Fibroblast of the conjunctiva (primary cell): Measurements from ENCODE around the gene ANKRD65.
"Not testable (repeated sequence)": the region's sequence is repeated elsewhere in the genome, so short reads cannot be mapped to it uniquely, and the experiment has no call there.

Experiments used
- DNase-seq: peaks from one replicate; pipeline ENCODE4 v3.0.0-alpha.2; 2010; ENCODE audit warnings: low read depth

The ANKRD65 gene

DNA sequence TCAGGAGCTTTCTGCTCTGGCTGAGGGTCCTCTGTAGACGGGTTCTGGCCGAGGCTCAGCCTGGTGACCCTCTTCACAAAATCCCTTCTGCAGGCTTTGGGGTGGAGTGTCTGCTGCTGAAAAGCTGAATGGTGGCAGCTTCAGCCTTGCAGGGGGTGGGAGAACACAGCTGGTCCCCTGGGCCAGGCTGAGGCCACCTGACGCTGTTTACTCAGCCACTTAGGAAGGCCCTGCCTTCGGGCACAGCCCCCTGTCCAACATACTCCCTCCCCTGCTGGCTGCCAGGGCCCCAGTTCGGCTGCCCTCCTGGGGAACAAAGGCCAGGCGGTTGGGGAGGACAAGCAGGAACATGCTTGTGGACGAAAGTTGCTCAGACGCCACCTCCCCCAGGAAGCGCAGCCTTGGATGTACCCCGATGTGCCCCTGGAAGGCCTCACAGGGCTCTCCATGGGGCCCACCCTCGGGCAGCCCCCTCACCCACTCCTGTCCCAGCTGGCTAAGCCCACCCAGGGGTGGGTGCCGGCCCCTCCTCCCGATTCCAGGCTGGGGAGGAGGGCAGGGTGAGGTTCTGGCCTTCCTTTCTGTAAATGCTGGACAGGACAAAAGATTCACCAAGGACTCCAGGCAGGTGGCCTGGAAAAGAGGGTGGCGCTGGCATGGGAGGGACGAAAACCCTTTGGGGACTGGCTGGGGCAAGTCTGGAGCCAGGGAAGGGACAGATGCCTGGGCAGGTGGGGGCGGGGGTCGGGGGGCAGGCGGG lies at the start of gene ANKRD65:
Gene ANKRD65, minus strand, starts transcription at position 130 of the 760 bp plus-strand sequence. CDS start 271 bp downstream, outside the sequence.
- DNase-seq: no peak

- DNase-seq: not testable (repeated sequence)
Measured at GRCh38 chr1:1468196-1468985, 47.3 kb upstream of the ANKRD65 start.

DNA sequence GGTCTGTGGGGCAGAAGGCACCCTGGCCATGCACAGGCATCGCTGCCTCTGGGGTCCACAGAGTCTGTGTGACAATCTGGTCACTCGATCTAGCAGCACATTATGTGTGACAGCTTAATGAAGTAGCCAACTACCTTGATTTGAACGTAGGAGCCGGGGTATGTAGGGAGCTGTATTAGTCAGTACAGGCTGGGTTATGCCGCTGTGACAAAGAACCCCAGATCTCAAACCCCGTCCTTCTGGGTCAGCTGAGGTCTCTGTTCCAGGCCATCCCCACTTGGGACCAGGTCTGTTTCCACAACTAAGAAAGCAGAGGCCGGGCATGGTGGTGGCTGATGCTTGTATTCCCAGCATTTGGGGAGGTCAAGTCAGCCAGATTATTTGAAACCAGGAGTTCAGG lies 42.2 kb upstream of the ANKRD65 start:
- DNase-seq: no peak

GRCh38 chr1:1462318-1462966 lies 41.4 kb upstream of the ANKRD65 start:
- no peak for DNase-seq

DNA sequence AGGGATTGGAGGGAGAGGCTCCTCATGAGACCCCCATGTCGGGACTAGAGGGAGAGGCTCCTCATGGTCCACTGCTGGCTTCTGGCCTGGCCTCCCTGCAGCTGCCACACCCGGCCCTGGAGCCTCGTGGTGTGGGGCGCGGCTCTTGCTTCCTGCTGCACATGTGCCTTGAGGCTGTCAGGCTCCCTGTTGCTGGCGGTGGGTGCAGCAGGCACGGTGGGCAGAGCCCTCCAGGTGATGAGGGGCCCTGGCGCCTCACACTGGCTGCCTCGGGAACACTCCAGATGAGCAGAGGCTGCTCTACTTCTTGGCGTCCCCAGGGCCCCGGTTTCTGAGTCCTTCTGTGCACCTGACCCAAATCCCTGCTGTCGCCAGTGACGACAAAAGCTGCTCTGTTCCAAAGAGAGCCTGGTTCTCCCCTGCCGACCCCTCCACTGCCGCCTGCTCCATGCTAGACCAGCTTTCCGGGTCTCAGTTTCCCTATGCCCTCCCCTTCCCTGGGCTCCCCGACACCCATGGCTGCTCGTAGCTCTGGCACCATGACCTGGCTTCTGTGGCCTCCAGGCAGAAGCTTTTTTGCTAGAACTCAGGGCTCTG lies 40.7 kb upstream of the ANKRD65 start:
- no peak for DNase-seq

DNA sequence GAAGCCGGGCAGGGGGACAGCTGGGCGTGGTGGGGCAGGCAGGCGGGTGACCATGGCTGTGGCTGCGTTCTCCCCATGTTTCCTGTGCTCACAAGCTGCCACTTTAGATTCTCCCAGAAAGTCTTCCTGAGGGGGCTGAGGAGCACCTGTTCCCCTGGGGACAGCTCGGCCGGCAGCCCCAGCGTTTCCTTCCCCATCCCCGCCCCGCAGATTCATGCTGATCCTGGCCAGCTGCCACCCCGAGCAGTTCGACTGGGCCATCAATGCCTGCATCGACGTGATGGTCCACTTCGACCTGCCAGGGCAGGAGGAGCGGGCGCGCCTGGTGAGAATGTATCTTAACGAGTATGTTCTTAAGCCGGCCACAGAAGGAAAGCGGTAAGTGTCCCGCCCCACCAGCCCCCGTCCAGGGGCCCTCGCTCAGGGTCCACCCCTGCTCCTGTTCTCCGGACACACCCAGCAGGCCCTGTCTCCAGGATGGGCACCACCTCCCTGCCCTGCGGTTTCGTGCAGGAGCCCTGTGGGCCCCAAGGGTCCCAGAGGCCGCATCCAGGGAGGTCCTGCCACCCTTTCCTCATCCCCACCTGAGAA lies 39.6 kb upstream of the ANKRD65 start:
- DNase-seq: no peak

GRCh38 chr1:1459711-1460110 lies 38.6 kb upstream of the ANKRD65 start:
- not testable (repeated sequence) for DNase-seq

DNA sequence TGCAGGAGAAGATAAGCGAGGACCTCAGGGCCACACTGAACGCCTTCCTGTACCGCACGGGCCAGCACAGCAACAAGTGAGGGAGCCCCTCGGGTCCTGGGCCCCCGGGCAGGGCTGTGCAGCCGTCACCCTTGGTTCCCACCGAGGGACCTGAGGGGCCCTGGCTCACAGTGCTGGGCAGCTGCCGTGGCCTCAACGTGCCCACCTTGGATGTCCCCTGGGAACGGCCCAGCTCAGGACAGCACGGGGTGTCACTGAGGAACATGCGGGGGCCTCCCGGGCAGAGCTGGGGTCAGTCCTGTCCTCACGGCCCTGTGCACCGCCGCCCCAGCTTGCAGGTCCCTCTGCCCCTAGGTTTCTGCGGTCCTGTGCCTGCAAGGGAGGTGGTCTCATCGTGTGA lies 38.1 kb upstream of the ANKRD65 start:
- DNase-seq: not testable (repeated sequence)

- DNase-seq: not testable (repeated sequence)
Measured at GRCh38 chr1:1456683-1457255, 35.7 kb upstream of the ANKRD65 start.

DNA sequence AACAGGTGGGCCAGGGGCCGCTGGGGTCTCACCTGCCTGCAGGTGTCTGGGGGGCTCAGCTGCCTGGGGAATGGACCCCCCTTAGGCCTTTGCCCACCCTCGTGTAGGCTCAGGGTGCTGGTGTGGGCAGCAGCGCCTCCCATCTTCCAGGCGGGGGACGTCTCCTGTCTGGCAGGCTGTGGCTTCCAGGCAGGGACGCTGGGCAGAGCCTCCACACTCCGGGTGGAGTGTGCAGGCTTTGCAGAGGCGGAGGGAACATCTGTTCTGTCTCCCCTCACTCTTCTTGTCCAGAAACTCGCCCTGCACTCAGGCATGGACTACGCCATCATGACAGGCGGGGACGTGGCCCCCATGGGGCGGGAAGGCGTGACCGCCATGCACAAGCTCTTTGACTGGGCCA lies 34.9 kb upstream of the ANKRD65 start:
- not testable (repeated sequence) for DNase-seq

GRCh38 chr1:1455366-1455884 lies 34.3 kb upstream of the ANKRD65 start:
- no peak for DNase-seq

DNA sequence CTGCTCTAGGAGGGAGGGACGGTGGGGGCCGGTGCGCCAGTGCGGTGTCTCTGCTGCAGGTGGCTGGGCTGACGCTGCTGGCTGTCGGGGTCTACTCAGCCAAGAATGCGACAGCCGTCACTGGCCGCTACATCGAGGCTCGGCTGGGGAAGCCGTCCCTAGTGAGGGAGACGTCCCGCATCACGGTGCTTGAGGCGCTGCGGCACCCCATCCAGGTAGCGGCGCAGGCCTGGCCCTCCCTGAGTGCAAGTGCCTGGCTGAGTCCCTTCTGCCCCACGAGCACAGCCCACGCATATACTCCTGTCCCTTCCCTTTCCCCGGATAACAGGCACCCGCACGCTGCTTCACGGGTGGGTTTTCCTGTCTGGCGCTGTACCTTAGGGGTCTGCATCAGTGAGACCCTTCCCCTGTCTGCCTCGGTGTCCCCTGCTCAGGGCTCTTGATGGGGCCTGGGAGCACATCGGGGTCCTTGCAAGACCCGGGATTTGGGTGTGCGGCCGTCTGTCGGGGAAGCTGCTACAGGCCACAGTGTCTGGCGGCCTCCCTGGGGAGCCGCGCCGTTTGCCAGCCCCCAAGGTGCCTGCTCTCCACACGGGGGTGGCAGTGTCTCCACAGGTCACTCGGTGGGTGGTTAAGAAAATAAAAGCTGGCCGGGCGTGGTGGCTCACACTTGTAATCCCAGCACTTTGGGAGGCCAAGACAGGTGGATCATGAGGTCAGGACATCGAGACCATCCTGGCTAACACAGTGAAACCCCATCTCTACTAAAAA lies 33.4 kb upstream of the ANKRD65 start:
- DNase-seq: not testable (repeated sequence)

- no peak for DNase-seq
Measured at GRCh38 chr1:1452882-1453281, 31.8 kb upstream of the ANKRD65 start.

DNA sequence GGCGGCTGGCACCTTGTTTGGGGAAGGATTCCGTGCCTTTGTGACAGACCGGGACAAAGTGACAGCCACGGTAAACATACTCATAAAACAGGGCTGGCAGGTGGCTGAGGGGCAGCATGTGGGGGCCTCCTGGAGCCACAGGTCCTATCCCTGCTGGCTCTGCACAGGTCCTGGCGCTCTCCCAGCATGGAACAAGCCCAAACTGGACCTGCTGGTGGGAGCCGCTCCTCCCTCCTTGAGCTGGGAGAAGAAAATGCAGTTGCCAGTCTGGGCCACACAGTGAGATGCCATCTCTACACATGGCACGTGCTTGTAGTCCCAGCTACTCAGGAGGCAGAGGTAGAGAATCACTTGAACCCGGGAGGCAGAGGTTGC lies 31.3 kb upstream of the ANKRD65 start:
- not testable (repeated sequence) for DNase-seq

GRCh38 chr1:1451696-1452364 lies 30.8 kb upstream of the ANKRD65 start:
- no peak for DNase-seq

- not testable (repeated sequence) for DNase-seq
Measured at GRCh38 chr1:1450616-1451015, 29.5 kb upstream of the ANKRD65 start.

DNA sequence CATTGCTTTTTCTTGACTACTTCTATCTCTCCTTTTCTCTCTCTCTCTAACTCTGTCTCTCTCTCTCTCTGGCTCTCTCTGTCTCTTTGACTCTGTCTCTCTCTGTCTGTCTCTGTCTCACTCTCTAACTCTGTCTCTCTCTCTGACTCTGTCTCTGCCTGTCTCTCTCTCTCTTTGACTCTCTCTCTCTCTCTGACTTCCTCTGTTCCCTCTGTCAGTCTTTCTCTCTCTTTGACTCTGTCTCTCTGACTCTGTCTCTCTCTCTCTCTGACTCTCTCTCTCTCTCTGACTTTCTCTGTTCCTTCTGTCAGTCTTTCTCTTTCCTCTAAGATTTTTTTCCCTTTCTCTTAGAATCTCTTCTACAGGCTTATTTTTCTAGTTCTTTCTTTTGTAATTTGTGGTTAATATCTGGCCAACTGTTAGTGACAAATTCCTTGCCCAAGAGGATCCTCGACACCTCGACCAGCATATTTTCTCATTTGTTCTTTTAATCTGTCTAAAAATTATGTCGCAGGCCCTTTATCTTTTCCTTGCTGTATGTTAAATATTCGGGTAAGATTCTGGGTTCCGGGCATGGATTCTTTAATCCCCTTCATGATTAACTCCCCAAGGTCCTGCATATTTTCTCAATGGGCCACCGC lies 28.1 kb upstream of the ANKRD65 start, which contains the start of gene ATAD3C:
Gene ATAD3C, plus strand, starts transcription at position 591 of the 641 bp plus-strand sequence. CDS start 995 bp downstream, outside the sequence.
- DNase-seq: no peak

- DNase-seq: not testable (repeated sequence)
Measured at GRCh38 chr1:1446631-1447030, 25.6 kb upstream of the ANKRD65 start.

DNA sequence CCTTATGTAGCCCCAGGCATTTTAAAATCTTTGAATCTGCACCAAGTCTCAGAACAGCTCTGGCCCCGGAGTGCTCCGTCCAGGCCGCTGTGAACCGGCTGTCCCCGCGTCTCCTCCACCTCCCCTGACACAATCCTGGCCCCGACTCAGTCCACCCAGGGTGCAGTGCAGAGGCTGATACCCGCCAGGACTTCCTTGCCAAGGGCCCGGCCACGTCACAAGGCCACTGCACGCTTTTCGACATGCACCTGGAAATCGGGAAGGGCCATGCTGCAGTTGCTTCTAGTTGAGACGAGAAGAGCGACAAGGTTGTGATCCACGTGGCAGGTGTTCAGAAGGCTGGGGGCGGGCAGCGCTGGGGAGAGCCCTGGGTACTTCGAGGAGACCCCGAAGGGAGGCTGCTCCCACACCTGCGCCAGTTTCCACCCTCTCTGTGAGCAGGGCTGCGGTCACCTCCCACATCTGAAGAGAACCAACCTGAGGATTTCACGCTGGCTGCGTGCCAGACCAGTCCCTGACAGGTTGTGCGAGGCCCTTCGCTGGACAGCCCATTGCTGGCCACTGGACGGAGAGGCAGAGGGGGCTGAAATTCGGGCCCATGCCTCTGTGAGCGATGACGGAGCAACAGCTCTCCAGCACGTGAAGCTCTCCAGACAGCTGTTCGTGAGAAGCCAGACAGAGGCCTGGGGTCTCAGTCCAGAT lies 21.1 kb upstream of the ANKRD65 start:
- DNase-seq: no peak
